Astrocyte (in vitro differentiated cells and primary cell): ENCODE data around the gene GPR34.

Source experiments
- CTCF ChIP-seq: IDR thresholded peaks from 2 replicates; pipeline ENCODE4 v1.5.1; 2011; ENCODE audit warnings: low read depth, mild to moderate bottlenecking, inconsistent platforms, low read length, moderate library complexity; ENCODE audit not compliant: insufficient read depth
- EZH2 ChIP-seq: IDR thresholded peaks from 2 replicates; pipeline ENCODE4 v1.6.1; 2012; ENCODE audit warnings: mild to moderate bottlenecking, low read length, inconsistent platforms; ENCODE audit not compliant: insufficient read depth

GRCh38 chrX:41703574-41704029 is 14.8 kb downstream of the GPR34 start:
- no peak for TF ChIP-seq EZH2
- no peak for TF ChIP-seq CTCF
